ENCODE results near the gene AP5Z1.

GRCh38 chr7:4725850-4726450, 49.5 kb upstream of the AP5Z1 start:
- TF ChIP-seq CTCF (IDR thresholded peaks at IDR 0.05): no peak
- TF ChIP-seq EP300 (IDR thresholded peaks at IDR 0.05): no peak

All from suprapubic skin (tissue), 3 donors.